ENCODE data around the gene SULT1C4.

DNA sequence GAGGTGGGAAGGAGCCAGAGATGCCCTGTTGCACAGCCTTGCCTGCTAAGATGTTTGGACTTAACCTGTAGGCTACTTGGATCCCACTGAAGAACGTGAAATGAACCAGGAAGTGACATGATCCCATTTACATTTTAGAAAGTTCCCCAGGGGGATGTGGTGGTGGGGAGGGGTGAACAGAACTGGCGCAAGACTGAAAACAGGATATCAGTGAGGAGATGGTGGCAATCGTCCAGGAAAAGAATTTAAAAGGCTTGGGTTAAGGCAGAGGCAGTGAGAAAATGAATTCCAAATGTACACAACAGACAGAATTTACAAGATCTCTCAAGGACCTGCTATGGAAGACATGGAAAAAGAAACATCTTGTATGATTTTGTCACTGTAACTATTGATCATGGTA lies 46.8 kb upstream of the SULT1C4 start:
- TF ChIP-seq, protein P1, sequence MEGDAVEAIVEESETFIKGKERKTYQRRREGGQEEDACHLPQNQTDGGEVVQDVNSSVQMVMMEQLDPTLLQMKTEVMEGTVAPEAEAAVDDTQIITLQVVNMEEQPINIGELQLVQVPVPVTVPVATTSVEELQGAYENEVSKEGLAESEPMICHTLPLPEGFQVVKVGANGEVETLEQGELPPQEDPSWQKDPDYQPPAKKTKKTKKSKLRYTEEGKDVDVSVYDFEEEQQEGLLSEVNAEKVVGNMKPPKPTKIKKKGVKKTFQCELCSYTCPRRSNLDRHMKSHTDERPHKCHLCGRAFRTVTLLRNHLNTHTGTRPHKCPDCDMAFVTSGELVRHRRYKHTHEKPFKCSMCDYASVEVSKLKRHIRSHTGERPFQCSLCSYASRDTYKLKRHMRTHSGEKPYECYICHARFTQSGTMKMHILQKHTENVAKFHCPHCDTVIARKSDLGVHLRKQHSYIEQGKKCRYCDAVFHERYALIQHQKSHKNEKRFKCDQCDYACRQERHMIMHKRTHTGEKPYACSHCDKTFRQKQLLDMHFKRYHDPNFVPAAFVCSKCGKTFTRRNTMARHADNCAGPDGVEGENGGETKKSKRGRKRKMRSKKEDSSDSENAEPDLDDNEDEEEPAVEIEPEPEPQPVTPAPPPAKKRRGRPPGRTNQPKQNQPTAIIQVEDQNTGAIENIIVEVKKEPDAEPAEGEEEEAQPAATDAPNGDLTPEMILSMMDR (IDR thresholded peaks at IDR 0.05), result no peak
- TF ChIP-seq ZFX (IDR thresholded peaks at IDR 0.05; ENCODE audit: borderline replicate concordance), result no peak

Data from 22Rv1 (cell line).